HG03025 (cell line): ENCODE data around the gene KCNC1.

Experiments used
- ATAC-seq: cut with Tn5 transposase; IDR thresholded peaks from one replicate; pipeline ENCODE4 v1.9.1; 2021; ENCODE audit warnings: mild to moderate bottlenecking, moderate library complexity; ENCODE audit not compliant: unreplicated experiment, low FRiP score

KCNC1 gene

GRCh38 chr11:17734418-17734911, at the start of gene KCNC1:
KCNC1 (plus strand) TSS chr11:17734781; CDS start chr11:17736003, 1,222 bp downstream.
- ATAC-seq: no peak

GRCh38 chr11:17686231-17686980, 48.2 kb upstream of the KCNC1 start:
- ATAC-seq: no peak

DNA sequence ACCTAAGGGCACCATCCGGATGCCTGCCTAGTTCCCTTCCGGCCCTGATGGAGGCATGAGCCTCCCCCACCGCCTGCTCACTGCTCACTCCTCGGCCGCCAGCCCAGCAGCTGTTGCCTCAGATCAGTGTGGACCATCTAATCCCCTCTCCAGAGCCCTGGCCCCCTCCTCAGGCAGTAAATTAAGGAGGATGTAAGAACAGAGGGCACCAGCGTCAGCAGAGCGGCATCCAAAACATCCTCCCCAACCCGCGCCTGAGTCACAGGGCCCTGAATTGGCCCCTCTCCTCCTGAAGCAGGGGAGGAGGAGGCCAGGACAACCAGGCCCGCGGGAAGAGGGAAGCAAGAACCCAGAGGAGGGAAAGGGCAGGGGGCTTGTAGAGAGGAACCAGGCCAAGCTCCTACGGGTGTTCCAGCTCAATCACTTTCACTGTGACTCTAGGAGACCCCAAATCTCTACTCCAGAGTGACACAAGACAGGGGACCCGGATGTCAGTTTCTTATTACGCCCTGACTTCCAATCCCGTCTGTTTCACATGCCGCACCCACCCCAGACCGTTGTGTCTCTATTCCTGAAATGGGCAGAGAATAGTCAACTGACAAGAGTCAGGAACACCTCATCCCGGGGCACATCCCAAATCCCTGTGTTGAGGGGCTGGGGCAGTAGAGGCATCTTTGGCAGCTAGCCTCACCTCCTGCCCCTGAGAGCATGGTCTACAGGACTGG, 46.5 kb upstream of the KCNC1 start:
- ATAC-seq: no peak

- ATAC-seq: no peak
Observed at GRCh38 chr11:17691550-17691949, 43.0 kb upstream of the KCNC1 start.

GRCh38 chr11:17691976-17692375, 42.6 kb upstream of the KCNC1 start:
- no peak for ATAC-seq

- no peak for ATAC-seq
Observed at GRCh38 chr11:17692931-17693330, 41.6 kb upstream of the KCNC1 start.

DNA sequence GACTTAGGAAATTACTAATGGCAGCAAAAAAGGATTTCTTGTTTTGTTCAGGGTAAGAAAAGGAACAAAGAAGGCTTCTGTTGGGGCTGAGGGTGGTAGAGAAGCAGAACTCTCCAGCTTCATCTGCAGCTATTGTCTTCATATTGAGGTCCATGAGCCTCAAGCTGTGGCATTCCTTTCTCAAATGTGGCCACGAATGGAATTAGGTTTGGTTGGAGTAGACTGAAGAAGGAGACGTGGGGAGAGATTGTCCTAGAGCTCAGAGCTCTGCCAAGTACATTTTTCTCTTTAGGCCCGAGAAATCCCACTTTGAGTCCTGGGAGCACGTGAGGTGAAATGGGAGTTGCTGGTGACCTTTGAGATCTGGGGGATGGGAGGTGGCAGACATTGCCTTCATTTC, 41.0 kb upstream of the KCNC1 start:
- ATAC-seq: no peak

GRCh38 chr11:17694494-17695110, 40.0 kb upstream of the KCNC1 start:
- ATAC-seq: no peak

DNA sequence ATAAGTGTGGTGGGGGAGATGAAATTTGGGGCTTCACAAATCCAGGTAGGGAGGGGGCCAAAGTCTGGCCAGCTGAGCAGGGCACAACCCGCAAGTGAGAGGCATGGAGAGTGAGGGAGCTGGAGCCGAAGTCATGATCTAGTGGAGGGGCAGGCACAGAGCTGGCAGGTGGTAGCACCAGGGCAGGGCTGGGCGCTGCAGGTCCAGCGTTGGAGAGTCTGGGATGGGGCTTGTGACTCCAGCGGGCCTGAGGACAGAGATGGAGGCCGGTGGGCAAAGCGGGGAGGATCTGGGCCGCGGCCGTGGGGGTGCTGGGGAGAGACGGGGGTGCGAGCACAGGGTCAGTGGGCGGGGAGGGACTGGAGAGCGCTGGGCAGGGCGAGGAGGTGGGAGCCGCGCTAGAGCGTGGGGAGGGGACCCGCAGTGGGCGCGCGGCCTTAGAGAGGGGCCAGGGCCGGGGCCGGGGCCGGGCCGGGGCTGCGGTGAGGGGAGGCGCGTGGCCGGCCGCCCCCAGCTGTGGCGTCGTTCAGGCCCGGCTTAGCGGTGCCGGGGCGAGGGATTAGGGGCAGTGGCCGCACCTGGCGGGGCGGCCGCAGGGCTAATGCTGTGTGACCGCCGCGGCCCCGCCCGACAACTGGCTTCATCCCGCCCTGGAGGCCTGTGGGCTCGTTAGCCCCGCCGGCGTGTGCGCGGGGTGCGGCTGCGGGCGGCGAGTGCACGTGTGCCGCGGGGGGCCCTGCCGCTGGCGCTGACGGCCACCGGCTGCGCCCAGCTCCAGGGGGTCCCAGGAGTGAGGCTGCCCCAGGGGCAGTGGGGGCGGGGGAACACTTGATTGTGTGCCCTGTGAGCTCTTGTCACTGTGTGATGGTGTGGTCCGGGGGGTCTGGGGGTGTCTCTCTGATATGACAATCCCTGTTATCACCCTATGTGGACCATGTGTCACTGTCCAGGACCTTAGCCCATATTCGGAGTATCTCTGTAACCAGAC, 38.8 kb upstream of the KCNC1 start:
- ATAC-seq: no peak

DNA sequence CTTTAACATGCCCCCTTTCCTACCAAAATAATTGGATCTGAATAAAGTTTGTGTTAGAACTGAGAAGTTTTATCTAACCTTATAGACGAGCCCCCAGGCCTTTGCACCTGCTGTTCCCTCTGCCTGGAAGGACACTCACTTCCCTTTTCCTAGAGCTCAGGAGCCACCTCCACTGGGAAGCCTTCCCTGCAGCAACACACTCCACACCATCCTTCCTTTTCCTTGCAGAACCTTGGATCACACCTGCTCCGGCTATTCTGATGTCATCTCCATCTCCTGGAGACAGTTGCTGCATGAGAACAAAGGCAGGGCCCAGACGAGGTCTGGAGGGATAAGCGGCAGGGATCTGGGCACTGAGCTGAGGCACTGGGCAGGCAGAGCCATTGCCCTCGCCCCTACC, 37.8 kb upstream of the KCNC1 start:
- no peak for ATAC-seq

DNA sequence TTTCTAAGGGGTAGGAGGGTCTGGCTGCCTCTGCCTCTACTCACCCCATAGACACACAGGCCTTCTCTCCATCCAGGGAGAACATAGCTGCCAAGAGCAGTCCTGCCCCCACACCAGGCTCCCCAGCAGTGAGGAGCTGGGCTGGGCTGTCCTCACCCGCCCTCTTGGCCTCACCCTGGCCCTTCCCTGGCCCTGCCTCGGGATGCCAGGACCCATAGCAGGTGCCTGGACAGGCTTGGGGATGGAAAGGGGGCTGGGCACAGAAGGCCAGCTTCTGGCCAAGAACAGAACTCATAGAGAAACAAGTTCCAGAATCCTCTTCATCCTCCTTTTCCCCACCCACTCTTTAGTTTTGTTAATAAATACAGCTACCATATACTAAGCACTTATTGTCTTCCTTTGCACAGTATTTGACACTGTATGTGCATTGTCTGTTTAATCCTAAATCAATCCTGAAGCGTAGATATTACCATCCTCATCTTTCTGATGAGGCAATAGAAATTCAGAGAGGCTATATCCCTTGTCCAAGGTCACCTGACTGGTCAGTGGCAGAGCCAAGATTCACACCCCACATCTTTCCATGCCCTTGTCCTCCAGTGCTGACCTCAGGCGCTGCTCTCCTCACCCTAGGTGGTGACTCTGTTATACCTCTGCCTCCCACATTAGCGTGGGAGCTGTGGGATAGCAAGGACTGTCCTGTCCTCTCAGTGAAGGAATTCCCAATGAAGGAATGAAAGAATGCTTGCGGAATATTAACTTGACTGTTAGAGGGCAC, 37.2 kb upstream of the KCNC1 start:
- ATAC-seq: no peak

DNA sequence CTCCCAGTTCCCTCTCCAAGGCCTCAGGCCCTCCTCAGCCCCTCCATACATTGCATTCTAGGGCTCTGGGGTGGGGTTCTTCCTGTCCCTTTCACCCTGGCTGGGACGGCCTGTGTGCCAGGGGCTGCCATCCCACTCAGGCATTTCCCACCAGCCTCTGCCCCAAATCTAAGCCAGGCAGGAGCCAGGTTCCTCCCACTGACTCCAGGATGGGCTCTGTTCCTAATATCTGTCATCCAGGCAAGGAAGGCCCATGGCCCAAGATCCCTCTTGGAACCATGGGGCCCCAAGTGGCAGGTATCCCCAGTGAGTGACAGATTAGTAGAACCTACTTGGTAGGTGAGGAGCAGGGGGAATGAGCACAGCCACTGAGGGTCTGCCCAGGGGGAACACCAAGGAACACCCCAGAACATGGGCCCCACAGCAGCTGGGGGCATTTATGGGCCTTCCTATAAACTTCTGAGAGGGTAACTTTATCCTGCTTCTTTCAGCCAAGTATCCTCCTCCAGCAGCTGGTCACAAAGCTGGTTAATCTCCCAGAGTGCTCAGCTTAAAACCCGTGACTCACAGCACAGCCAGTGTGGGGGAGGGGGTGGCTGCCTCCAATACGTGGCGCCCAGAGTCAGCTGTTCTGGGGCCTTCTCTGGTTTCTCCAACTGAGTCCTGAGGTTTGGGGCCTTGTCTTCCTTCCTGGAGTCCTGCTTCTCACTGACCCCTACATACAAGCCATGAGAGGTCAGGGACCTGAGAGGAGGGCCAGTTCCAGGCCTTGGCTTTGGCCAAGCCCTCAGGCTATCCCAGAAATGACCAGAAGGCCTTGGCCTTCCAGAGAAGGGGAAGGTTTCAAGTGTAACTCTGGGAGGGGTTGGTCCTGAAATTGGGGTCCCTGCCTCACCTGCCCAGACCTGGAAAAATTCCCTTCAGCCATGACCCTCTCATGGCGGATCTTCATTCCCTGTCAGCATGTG, 35.1 kb upstream of the KCNC1 start:
- ATAC-seq: no peak

DNA sequence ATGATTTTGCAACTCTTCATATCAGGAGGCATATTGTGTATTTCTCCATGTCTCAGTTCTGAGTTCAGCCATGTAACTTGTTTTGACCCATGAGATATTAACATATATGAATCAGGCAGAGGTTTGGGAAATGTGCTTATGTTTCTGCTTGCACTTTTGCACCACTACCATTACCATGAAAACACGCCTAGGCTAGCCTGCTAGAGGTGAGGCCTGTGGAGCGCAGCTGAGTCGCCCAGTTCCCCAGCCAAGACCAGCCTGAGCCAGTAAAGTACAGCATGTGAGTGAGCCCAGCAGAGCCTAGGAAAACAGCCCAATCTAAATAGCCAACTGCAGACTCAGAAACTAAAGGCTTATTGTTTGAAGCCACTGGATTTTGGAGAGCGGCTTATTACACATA, 33.6 kb upstream of the KCNC1 start:
- ATAC-seq: no peak

DNA sequence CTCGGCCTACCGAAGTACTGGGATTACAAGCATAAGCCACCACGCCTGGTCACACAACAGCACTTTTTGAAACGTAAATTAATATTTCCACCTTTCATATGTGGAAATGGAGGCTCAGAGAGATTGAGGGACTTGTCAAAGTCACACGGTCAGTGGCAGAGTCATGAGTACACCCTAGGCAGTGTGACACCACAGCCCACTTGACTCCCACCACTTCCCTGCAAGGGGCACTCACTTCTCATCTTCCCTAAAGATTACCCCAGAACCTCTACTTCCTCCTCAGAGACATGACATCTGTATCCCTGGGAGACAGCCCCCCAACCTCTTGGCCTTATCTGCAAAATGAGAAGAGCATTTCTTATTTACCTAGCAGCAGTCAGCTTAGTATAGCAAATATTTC, 31.7 kb upstream of the KCNC1 start:
- no peak for ATAC-seq

DNA sequence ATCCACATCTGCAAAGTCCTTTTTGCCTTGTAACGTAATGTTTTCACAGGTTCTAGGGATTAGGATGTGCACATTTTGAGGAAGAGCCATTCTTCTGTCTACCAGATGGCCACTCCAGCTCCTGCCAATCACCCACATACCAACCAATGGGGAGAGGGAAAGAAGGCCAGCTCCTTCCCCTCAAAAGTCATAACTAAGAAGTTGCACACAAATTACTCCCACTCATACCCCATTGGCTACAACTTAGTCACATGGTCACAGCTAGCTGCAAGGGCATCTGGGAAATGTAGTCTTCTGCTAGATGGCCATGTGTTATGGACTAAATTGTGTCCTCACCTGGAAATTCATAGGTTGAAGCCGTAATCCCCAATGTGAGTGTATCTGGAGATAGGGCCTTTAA, 30.6 kb upstream of the KCNC1 start:
- no peak for ATAC-seq

GRCh38 chr11:17707830-17708229, 26.8 kb upstream of the KCNC1 start:
- no peak for ATAC-seq

- no peak for ATAC-seq
Observed at GRCh38 chr11:17711836-17712235, 22.7 kb upstream of the KCNC1 start.

GRCh38 chr11:17713851-17714250, 20.7 kb upstream of the KCNC1 start:
- ATAC-seq: no peak
